ENCODE data around the gene SOX4. TPM values are rescaled to one million over a fixed set of nuclear protein-coding genes. Genes with fewer than 3 reads are reported as not detected.

SOX4 gene
- total and polyA plus RNA-seq, 3 donors from 2014 or later, result 16.1 to 43.9 (median 42.9) TPM

GRCh38 chr6:21582651-21583050 lies 10.9 kb upstream of the SOX4 start:
- Histone ChIP-seq H3K4me1 (peaks cover 4% of the 10 kb centered on the region), H3K36me3 (ENCODE audit: low read depth, missing control alignments) (no peaks in the 10 kb centered on the region), H3K9me3 (no peaks in the 10 kb centered on the region), H3K27ac (no peak overlapping the region), H3K27me3 (no peaks in the 10 kb centered on the region), H3K4me3 (no peak overlapping the region)
- no peak for DNase-seq
- no peak for TF ChIP-seq CTCF (IDR thresholded peaks at IDR 0.05)
- no peak for TF ChIP-seq POLR2A (IDR thresholded peaks at IDR 0.05)
- intact Hi-C loops (cut with DNase I; ENCODE audit: low total_unique reads), result no loop called here

DNA sequence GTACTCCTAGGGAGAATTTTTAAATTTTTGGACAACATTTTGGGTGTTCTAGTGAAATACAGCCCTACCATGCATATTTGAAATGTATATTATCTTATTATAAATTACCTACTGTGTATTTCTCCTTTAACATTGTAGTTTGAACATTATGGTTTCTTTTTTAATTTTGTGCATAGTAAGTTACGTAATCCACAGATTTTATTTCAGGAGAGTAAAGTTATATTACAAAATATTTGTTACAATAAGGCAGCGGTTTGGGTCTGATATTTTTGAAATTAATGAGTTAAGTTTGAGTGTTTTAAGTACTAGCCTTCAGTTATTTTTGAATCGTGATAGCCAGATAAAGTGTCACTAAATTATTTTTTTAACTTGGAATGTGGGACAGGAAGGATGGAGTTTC lies 7.3 kb upstream of the SOX4 start:
- Histone ChIP-seq H3K27ac (no peak overlapping the region), H3K4me1 (peaks cover 10% of the 10 kb centered on the region), H3K4me3 (no peak overlapping the region), H3K27me3 (no peaks in the 10 kb centered on the region), H3K36me3 (ENCODE audit: low read depth, missing control alignments) (no peaks in the 10 kb centered on the region), H3K9me3 (no peaks in the 10 kb centered on the region)
- intact Hi-C loops (cut with DNase I; ENCODE audit: low total_unique reads), result no loop called here
- 50 to 57% methylated on average over 3 of the region's 3 CpGs for WGBS, 2 donors
- TF ChIP-seq CTCF (IDR thresholded peaks at IDR 0.05), result no peak
- no peak for TF ChIP-seq POLR2A (IDR thresholded peaks at IDR 0.05)
- DNase-seq, result no peak

- intact Hi-C loops (cut with DNase I; ENCODE audit: low total_unique reads), result no loop called here
- WGBS, 2 donors, result 3% methylated on average over 13 to 15 of the region's 15 CpGs
- Histone ChIP-seq H3K4me3 (peak overlapping the region; percentile 61 to 69), H3K27ac (peak overlapping the region; percentile 79 to 84), H3K27me3 (no peaks in the 10 kb centered on the region), H3K36me3 (ENCODE audit: low read depth, missing control alignments) (no peaks in the 10 kb centered on the region), H3K9me3 (no peaks in the 10 kb centered on the region), H3K4me1 (peaks cover 10% of the 10 kb centered on the region)
- TF ChIP-seq CTCF (IDR thresholded peaks at IDR 0.05) (no peak), POLR2A (IDR thresholded peaks at IDR 0.05) (no peak)
- DNase-seq, result peak; percentile 69
Measured at GRCh38 chr6:21586740-21587178, 6.8 kb upstream of the SOX4 start.

GRCh38 chr6:21587179-21587960 lies 6.2 kb upstream of the SOX4 start:
- no peaks in the 10 kb centered on the region for H3K36me3 ChIP-seq (ENCODE audit: low read depth, missing control alignments)
- DNase-seq, result peak; percentile 67
- peak overlapping the region; percentile 61 to 69 for H3K4me3 ChIP-seq
- peak overlapping the region; percentile 79 to 84 for H3K27ac ChIP-seq
- no peaks in the 10 kb centered on the region for H3K27me3 ChIP-seq
- peak; percentile 6 to 23 (median 21) for TF ChIP-seq CTCF (IDR thresholded peaks at IDR 0.05)
- no peak for TF ChIP-seq POLR2A (IDR thresholded peaks at IDR 0.05)
- H3K4me1 ChIP-seq, result peaks cover 10% of the 10 kb centered on the region
- 0 to 1% methylated on average over 43 to 52 of the region's 54 CpGs for WGBS, 2 donors
- intact Hi-C loops (cut with DNase I; ENCODE audit: low total_unique reads), result no loop called here
- H3K9me3 ChIP-seq, result no peaks in the 10 kb centered on the region

All from testis (tissue), 3 donors.